ENCODE data around the gene DCLK2. TPM values are rescaled to one million over a fixed set of nuclear protein-coding genes. Genes with fewer than 3 reads are reported as not detected.

DCLK2 gene
- total RNA-seq, 1 donor from 2014 or later, result 30.1 TPM

DNA sequence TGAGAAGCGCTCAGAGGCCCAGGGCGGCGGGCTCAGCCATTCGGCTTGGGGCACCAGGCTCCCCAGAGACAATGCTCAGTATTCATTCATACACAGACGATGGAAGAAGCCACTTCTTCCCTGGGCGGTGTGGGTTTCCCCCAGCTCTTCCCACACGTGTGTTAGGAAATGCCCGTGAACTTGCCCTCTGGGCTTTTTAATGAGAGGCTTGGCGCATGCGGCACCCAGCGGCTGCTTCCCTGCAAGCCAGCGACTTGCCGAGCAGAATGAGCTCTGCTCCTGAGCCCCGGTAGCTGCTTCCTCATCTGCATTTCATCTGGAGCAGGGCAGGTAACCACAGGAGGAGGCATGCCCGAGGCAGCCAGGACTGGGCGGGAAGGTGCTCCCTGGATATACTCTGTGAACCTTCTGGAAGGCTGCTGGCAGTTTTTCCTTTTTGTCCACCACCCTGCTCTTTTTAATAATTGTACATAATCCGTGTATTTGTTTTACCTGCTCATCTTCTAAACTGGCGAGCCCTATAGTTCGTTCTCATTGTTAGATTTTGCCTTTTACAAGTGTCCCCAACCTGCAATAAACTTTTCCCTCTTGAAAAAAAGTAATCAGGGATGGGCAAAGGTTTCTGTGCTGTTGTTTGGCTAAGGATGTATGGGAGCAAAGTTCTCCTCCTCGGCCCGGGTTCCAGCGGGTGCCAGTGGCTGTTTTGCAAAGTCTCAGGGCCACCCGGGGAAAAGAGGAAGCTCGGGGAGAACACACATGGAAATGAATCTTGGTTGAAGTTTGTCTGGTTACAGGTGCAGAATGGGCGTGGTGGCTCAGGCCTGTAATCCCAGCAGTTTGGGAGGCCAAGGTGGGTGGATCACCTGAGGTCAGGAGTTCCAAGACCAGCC lies 178.8 kb downstream of the DCLK2 start:
- Mint-ChIP-seq H3K9me3 (no peaks in the 10 kb centered on the region), H3K36me3 (ENCODE audit: low read depth) (peaks cover 35% of the 10 kb centered on the region), H3K27me3 (ENCODE audit: low read depth) (no peaks in the 10 kb centered on the region), H3K27ac (ENCODE audit: unreplicated experiment) (peak overlapping the region; percentile 8), H3K4me3 (peak overlapping the region; percentile 74), H3K4me1 (peaks cover 32% of the 10 kb centered on the region)
- TF ChIP-seq, protein P1, sequence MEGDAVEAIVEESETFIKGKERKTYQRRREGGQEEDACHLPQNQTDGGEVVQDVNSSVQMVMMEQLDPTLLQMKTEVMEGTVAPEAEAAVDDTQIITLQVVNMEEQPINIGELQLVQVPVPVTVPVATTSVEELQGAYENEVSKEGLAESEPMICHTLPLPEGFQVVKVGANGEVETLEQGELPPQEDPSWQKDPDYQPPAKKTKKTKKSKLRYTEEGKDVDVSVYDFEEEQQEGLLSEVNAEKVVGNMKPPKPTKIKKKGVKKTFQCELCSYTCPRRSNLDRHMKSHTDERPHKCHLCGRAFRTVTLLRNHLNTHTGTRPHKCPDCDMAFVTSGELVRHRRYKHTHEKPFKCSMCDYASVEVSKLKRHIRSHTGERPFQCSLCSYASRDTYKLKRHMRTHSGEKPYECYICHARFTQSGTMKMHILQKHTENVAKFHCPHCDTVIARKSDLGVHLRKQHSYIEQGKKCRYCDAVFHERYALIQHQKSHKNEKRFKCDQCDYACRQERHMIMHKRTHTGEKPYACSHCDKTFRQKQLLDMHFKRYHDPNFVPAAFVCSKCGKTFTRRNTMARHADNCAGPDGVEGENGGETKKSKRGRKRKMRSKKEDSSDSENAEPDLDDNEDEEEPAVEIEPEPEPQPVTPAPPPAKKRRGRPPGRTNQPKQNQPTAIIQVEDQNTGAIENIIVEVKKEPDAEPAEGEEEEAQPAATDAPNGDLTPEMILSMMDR (conservative IDR thresholded peaks at IDR 0.05), result no peak
- DNase-seq (ENCODE audit: low read depth, low spot score), result peak; percentile 25

DNA sequence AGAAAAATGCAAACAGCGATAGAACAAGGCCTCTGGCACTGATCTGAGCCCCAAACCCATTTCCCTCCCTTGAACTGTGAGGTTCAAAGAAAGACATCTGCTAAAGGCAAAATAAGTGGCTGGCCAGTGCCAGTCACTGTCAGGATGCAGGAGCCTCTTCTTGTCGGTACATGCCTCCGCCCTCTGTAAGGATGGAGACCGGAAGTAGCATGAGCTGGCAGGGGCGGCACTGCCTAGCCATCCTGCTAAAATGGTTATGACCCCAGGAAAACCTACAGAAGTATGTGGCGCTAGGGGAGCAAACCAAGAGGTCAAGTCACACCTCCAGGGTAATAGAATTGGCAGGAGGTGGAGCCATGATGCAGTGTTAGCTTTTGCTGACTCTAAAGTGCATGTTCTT lies 180.3 kb downstream of the DCLK2 start:
- TF ChIP-seq, protein P1 (conservative IDR thresholded peaks at IDR 0.05), result no peak
- no peak for DNase-seq (ENCODE audit: low read depth, low spot score)
- no peak overlapping the region for H3K27ac Mint-ChIP-seq (ENCODE audit: unreplicated experiment)
- H3K27me3 Mint-ChIP-seq (ENCODE audit: low read depth), result no peaks in the 10 kb centered on the region
- H3K4me1 Mint-ChIP-seq, result peaks cover 39% of the 10 kb centered on the region
- H3K4me3 Mint-ChIP-seq, result no peak overlapping the region
- peaks cover 36% of the 10 kb centered on the region for H3K36me3 Mint-ChIP-seq (ENCODE audit: low read depth)
- H3K9me3 Mint-ChIP-seq, result no peaks in the 10 kb centered on the region

DNA sequence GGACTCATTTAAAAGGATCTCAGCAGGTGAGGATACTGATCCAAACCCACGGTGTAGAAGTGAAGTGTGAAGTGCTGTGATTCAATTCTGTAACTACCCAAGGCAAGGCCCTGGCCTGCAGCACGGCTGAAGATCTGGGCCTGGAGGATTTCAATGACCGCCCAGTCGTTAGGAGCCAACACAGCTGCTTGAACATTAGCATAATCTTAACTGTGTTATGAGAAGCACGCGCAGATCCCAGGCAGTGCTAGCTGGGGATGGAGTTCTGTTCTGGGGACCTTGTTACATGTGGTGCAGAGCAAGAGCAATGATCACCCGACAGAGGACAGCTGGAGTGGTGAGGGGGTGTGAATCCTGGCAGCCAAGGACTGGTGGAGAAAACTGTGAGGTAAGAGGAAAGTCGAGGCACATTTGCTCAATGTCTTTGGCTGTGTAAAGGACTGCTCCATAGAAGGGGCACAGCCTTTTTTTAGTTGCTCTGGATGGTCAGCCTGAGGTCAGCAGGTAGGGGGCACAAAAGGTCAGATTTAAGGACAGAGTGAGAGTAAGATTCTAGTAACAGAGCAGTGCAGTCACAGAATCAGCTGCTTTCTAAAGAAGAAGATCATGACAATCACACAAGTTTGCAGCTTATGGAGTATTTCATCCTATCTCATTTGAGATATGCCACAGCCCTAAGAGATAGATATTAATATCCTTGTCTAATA lies 181.8 kb downstream of the DCLK2 start:
- Mint-ChIP-seq H3K4me1 (peaks cover 39% of the 10 kb centered on the region), H3K27ac (ENCODE audit: unreplicated experiment) (peak overlapping the region; percentile 16), H3K4me3 (no peak overlapping the region), H3K9me3 (no peaks in the 10 kb centered on the region), H3K27me3 (ENCODE audit: low read depth) (no peaks in the 10 kb centered on the region), H3K36me3 (ENCODE audit: low read depth) (peaks cover 33% of the 10 kb centered on the region)
- TF ChIP-seq, protein P1 (conservative IDR thresholded peaks at IDR 0.05), result no peak
- DNase-seq (ENCODE audit: low read depth, low spot score), result no peak

DNA sequence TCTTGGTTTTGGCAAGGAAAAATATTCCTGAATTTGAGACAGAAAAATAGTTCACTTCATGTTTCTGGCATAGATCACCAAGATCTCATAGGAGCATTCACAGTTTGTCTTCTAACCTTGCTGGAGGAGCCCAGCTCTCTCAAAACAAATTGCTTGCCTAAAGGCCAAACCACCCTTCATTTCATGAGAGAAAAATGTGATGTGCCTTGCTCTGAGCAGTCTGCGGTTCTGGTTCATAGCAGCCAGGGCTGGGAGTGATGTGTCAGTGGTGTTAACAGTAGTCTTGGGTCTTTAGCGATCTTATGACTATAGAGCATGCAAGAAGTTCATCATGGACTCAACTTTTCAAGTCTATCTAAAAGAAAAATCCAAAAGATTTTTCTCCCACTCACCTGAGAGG lies 183.3 kb downstream of the DCLK2 start:
- peaks cover 38% of the 10 kb centered on the region for H3K36me3 Mint-ChIP-seq (ENCODE audit: low read depth)
- no peak overlapping the region for H3K4me3 Mint-ChIP-seq
- H3K27ac Mint-ChIP-seq (ENCODE audit: unreplicated experiment), result no peak overlapping the region
- no peaks in the 10 kb centered on the region for H3K27me3 Mint-ChIP-seq (ENCODE audit: low read depth)
- DNase-seq (ENCODE audit: low read depth, low spot score), result no peak
- TF ChIP-seq, protein P1 (conservative IDR thresholded peaks at IDR 0.05), result no peak
- H3K9me3 Mint-ChIP-seq, result peaks cover 3% of the 10 kb centered on the region
- H3K4me1 Mint-ChIP-seq, result peaks cover 28% of the 10 kb centered on the region

DNA sequence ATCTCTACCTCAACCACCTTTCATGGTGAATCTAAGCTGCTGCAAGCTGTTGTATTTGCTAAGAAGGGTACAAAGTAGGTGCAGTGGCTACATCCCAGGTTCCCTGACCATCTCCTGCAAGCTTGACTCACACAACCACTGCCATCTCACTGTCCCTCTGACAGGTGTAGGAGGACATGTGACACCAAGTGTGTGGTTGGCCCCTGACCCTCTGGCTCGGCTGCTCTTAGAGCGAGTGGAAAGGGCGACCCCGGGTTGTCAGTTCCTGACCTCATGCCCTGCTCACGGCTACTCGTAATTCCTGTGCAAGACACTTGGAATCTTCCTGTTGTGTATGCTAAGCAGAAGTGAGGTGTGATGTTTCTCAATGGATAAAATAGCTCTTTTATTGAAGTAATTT lies 184.4 kb downstream of the DCLK2 start:
- Mint-ChIP-seq H3K4me3 (no peak overlapping the region), H3K27ac (ENCODE audit: unreplicated experiment) (no peak overlapping the region), H3K36me3 (ENCODE audit: low read depth) (peaks cover 47% of the 10 kb centered on the region), H3K9me3 (peaks cover 9% of the 10 kb centered on the region), H3K4me1 (peaks cover 21% of the 10 kb centered on the region), H3K27me3 (ENCODE audit: low read depth) (no peaks in the 10 kb centered on the region)
- TF ChIP-seq, protein P1 (conservative IDR thresholded peaks at IDR 0.05), result no peak
- DNase-seq (ENCODE audit: low read depth, low spot score), result no peak
